HepG2 (cell line): ENCODE results near the gene ARMH2. TPM values are rescaled to one million over a fixed set of nuclear protein-coding genes. Genes with fewer than 3 reads are reported as not detected.

Experiments used
- ATF7 ChIP-seq, 2 experiments: fragments of 450-650 bp in 1 of 2; sonication (generic) in 1 of 2; formaldehyde crosslinking in 1 of 2; IDR thresholded peaks; 2 replicates each; pipeline versions ENCODE4 v1.4.0 to v1.6.1; 2016 to 2020; ENCODE audit warnings: antibody characterized with exemption in 1 of 2, mild to moderate bottlenecking in 1 of 2, missing genetic modification reagents in 1 of 2
- BCL6 ChIP-seq: IDR thresholded peaks from 2 replicates; pipeline ENCODE4 v1.6.1; 2016; ENCODE audit warnings: missing genetic modification reagents, missing compliant biosample characterization
- CC2D1A ChIP-seq: sonication (generic); formaldehyde crosslinking; IDR thresholded peaks from 2 replicates; pipeline ENCODE4 v1.8.1; 2023; ENCODE audit warnings: mild to moderate bottlenecking, missing genetic modification reagents
- HDAC1 ChIP-seq: sonication (generic); formaldehyde crosslinking; IDR thresholded peaks from 2 replicates; pipeline ENCODE4 v1.5.1; 2020; ENCODE audit warnings: mild to moderate bottlenecking, missing genetic modification reagents
- HNRNPL ChIP-seq: fragments of 200-400 bp; formaldehyde crosslinking; IDR thresholded peaks from 2 replicates; pipeline ENCODE4 v1.6.1; 2017; ENCODE audit warnings: mild to moderate bottlenecking, low read depth, low read length
- NFYB ChIP-seq: sonication (generic); formaldehyde crosslinking; IDR thresholded peaks from 2 replicates; pipeline ENCODE4 v1.4.0; 2020; ENCODE audit warnings: missing genetic modification reagents
- RAD21 ChIP-seq: fragments of 450-650 bp; formaldehyde crosslinking; IDR thresholded peaks from 2 replicates; pipeline ENCODE4 v1.5.0; 2020; ENCODE audit warnings: mild to moderate bottlenecking
- SP140L ChIP-seq: sonication (generic); formaldehyde crosslinking; IDR thresholded peaks from 2 replicates; pipeline ENCODE4 v1.4.0; 2020; ENCODE audit warnings: missing genetic modification reagents, borderline replicate concordance
- THAP7 ChIP-seq: sonication (generic); formaldehyde crosslinking; IDR thresholded peaks from 2 replicates; pipeline ENCODE4 v1.8.1; 2023; ENCODE audit warnings: mild to moderate bottlenecking, missing genetic modification reagents
- U2AF1 ChIP-seq: fragments of 200-400 bp; formaldehyde crosslinking; optimal IDR thresholded peaks from 2 replicates; pipeline ENCODE3; 2017; ENCODE audit warnings: mild to moderate bottlenecking, low read depth, low read length
- ZNF12 ChIP-seq: sonication (generic); formaldehyde crosslinking; IDR thresholded peaks from 2 replicates; pipeline ENCODE4 v1.5.0; 2020; ENCODE audit warnings: missing genetic modification reagents
- ZNF232 ChIP-seq: sonication (generic); formaldehyde crosslinking; IDR thresholded peaks from 2 replicates; pipeline ENCODE4 v1.4.0; 2020; ENCODE audit warnings: missing genetic modification reagents, borderline replicate concordance
- ZNF256 ChIP-seq: sonication (generic); formaldehyde crosslinking; conservative IDR thresholded peaks from 2 replicates; pipeline ENCODE4 v1.4.0; 2020; ENCODE audit warnings: missing genetic modification reagents
- ZNF331 ChIP-seq: sonication (generic); formaldehyde crosslinking; IDR thresholded peaks from 2 replicates; pipeline ENCODE4 v1.4.0; 2020; ENCODE audit warnings: missing genetic modification reagents
- ZNF615 ChIP-seq: sonication (generic); formaldehyde crosslinking; IDR thresholded peaks from 2 replicates; pipeline ENCODE4 v1.5.0; 2020; ENCODE audit warnings: mild to moderate bottlenecking, missing genetic modification reagents, borderline replicate concordance
- ZNF775 ChIP-seq: sonication (generic); formaldehyde crosslinking; IDR thresholded peaks from 2 replicates; pipeline ENCODE4 v1.4.0; 2020; ENCODE audit warnings: missing genetic modification reagents, mild to moderate bottlenecking, moderate library complexity, borderline replicate concordance
- ZSCAN20 ChIP-seq: sonication (generic); formaldehyde crosslinking; IDR thresholded peaks from 2 replicates; pipeline ENCODE4 v1.4.0; 2020; ENCODE audit warnings: missing genetic modification reagents, mild to moderate bottlenecking, borderline replicate concordance
- ZSCAN30 ChIP-seq: sonication (generic); formaldehyde crosslinking; IDR thresholded peaks from 2 replicates; pipeline ENCODE4 v1.5.0; 2020; ENCODE audit warnings: mild to moderate bottlenecking, missing genetic modification reagents
- polyA plus RNA-seq, 8 experiments: library from polyadenylated mRNA; depleted of rRNA in 3 of 8; stranded (reverse) in 7 of 8; unstranded in 1 of 8; fragments of >200 nt; fragmentation: Illumina TruSeq in 4 of 8; extraction: Trizol in 4 of 8; gene quantifications; 2 replicates each; pipeline versions ENCODE4 v1.2.1 to v1.2.3, GENCODE V29; 2011 to 2016; ENCODE audit warnings: low read depth in 4 of 8, missing spikeins in 1 of 8, mixed read lengths in 1 of 8; ENCODE audit not compliant: insufficient read depth in 1 of 8
- total RNA-seq, 5 experiments: library from RNA; depleted of rRNA; stranded (reverse); fragments of >200 nt; fragmentation: Illumina TruSeq; extraction: Trizol; gene quantifications; 2 replicates each; pipeline ENCODE4 v1.2.3, GENCODE V29; 2016; ENCODE audit warnings: low read depth in 1 of 5
- TF ChIP-seq, protein P1 (sequence below): sonication (generic); formaldehyde crosslinking; IDR thresholded peaks from 2 replicates; pipeline ENCODE4 v1.4.0; 2020; ENCODE audit warnings: missing genetic modification reagents
- TF ChIP-seq, protein P2 (sequence below): sonication (generic); formaldehyde crosslinking; IDR thresholded peaks from 2 replicates; pipeline ENCODE4 v1.4.0; 2020; ENCODE audit warnings: missing genetic modification reagents

Gene ARMH2
- total and polyA plus RNA-seq, 2 of the 13 experiments (the other 11 are each of a cell fraction or from before 2014, with no cell fraction given) = not detected

- TF ChIP-seq ZSCAN20 (CRISPR knock-in tag) = peak; percentile 53; the same call in 1 of the 2 replicates
- TF ChIP-seq HNRNPL = peak; percentile 72; the same call in 1 of the 2 replicates
- peak; percentile 87 for TF ChIP-seq ZNF232
- TF ChIP-seq, protein P1, sequence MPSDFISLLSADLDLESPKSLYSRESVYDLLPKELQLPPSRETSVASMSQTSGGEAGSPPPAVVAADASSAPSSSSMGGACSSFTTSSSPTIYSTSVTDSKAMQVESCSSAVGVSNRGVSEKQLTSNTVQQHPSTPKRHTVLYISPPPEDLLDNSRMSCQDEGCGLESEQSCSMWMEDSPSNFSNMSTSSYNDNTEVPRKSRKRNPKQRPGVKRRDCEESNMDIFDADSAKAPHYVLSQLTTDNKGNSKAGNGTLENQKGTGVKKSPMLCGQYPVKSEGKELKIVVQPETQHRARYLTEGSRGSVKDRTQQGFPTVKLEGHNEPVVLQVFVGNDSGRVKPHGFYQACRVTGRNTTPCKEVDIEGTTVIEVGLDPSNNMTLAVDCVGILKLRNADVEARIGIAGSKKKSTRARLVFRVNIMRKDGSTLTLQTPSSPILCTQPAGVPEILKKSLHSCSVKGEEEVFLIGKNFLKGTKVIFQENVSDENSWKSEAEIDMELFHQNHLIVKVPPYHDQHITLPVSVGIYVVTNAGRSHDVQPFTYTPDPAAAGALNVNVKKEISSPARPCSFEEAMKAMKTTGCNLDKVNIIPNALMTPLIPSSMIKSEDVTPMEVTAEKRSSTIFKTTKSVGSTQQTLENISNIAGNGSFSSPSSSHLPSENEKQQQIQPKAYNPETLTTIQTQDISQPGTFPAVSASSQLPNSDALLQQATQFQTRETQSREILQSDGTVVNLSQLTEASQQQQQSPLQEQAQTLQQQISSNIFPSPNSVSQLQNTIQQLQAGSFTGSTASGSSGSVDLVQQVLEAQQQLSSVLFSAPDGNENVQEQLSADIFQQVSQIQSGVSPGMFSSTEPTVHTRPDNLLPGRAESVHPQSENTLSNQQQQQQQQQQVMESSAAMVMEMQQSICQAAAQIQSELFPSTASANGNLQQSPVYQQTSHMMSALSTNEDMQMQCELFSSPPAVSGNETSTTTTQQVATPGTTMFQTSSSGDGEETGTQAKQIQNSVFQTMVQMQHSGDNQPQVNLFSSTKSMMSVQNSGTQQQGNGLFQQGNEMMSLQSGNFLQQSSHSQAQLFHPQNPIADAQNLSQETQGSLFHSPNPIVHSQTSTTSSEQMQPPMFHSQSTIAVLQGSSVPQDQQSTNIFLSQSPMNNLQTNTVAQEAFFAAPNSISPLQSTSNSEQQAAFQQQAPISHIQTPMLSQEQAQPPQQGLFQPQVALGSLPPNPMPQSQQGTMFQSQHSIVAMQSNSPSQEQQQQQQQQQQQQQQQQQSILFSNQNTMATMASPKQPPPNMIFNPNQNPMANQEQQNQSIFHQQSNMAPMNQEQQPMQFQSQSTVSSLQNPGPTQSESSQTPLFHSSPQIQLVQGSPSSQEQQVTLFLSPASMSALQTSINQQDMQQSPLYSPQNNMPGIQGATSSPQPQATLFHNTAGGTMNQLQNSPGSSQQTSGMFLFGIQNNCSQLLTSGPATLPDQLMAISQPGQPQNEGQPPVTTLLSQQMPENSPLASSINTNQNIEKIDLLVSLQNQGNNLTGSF (CRISPR knock-in tag) = no peak; the same call in none of the 2 replicates
- peak; percentile 57 for TF ChIP-seq U2AF1
- peak; percentile 92; the same call in 1 of the 2 replicates for TF ChIP-seq ZNF615 (CRISPR knock-in tag)
- no peak for TF ChIP-seq ZSCAN30 (CRISPR knock-in tag)
- TF ChIP-seq CC2D1A (CRISPR knock-in tag) = no peak
- TF ChIP-seq ATF7 (IDR thresholded peaks at IDR 0.05) = no peak
- 0 out of 2 replicates have a peak, but pooled peaks have one; percentile 75 for TF ChIP-seq ATF7 (CRISPR knock-in tag; IDR thresholded peaks at IDR 0.05)
- TF ChIP-seq ZNF12 (CRISPR knock-in tag) = no peak
- no peak for TF ChIP-seq SP140L
- peak; percentile 98 for TF ChIP-seq HDAC1
- peak; percentile 44 for TF ChIP-seq RAD21 (CRISPR knock-in tag)
- TF ChIP-seq ZNF331 (CRISPR knock-in tag) = peak; percentile 68
- 0 out of 2 replicates have a peak, but pooled peaks have one; percentile 60 for TF ChIP-seq ZNF256 (CRISPR knock-in tag)
- TF ChIP-seq NFYB (CRISPR knock-in tag) = peak; percentile 95
- TF ChIP-seq, protein P2, sequence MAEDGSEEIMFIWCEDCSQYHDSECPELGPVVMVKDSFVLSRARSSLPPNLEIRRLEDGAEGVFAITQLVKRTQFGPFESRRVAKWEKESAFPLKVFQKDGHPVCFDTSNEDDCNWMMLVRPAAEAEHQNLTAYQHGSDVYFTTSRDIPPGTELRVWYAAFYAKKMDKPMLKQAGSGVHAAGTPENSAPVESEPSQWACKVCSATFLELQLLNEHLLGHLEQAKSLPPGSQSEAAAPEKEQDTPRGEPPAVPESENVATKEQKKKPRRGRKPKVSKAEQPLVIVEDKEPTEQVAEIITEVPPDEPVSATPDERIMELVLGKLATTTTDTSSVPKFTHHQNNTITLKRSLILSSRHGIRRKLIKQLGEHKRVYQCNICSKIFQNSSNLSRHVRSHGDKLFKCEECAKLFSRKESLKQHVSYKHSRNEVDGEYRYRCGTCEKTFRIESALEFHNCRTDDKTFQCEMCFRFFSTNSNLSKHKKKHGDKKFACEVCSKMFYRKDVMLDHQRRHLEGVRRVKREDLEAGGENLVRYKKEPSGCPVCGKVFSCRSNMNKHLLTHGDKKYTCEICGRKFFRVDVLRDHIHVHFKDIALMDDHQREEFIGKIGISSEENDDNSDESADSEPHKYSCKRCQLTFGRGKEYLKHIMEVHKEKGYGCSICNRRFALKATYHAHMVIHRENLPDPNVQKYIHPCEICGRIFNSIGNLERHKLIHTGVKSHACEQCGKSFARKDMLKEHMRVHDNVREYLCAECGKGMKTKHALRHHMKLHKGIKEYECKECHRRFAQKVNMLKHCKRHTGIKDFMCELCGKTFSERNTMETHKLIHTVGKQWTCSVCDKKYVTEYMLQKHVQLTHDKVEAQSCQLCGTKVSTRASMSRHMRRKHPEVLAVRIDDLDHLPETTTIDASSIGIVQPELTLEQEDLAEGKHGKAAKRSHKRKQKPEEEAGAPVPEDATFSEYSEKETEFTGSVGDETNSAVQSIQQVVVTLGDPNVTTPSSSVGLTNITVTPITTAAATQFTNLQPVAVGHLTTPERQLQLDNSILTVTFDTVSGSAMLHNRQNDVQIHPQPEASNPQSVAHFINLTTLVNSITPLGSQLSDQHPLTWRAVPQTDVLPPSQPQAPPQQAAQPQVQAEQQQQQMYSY (CRISPR knock-in tag) = 0 out of 2 replicates have a peak, but pooled peaks have one; percentile 52
- peak; percentile 20 for TF ChIP-seq BCL6 (CRISPR knock-in tag)
- TF ChIP-seq THAP7 = peak; percentile 96
- no peak for TF ChIP-seq ZNF775 (CRISPR knock-in tag)
Measured at GRCh38 chr6:24774696-24775519, 23.8 kb downstream of the ARMH2 start, which contains the start of gene GMNN (continued).
